ENCODE measurements around the gene ZNF350.
"Not testable (repeated sequence)": the region's sequence is repeated elsewhere in the genome, so short reads cannot be mapped to it uniquely, and the experiment has no call there.

The ZNF350 gene

DNA sequence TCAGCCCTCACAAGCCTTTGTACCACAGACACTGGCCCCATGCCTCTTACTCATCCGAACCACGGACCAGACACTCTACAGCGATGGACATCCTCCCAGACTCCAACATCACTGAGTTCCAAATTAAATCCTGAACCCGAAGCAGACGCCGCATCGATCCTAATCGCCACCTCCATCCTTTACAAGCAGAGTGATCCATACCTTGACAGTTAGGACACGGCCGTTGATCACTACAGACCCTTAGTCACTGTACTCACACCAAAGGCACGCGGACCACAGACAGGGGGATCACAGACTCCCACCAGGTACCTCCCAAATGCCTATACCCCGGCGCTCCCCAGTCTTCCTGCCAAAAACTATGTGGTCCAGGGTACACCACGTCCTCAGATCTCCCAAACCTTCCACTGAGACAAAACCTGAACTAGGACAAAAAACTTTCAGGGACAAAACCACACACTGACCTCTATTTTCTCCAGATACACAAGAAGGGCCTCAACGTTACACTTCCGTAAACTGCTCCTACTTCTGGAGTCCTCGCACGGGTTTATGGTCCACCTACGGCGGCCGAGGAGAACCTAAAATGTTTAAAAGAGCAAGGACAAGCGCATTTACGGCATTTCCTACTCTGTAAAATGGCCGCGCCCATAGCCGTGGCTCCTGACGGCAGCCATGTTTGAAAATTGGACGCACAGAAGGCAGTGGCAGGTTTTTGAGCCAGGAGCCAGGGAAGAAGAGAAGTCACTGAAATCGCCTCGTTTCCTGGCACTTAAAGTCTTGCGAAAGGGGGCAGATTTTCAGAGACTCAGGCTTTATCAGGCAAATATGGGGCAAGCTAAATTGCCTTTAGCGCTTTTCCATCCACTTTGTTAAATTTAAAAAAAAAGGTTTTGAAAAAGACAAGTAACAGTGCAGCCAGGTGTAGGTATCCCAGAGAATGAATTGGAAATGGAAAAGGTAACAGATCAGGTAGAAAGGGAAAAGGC lies at the start of gene ZNF350:
TSS of gene ZNF350 (minus strand) at position 532 of the 983 bp plus-strand sequence. CDS start 12,480 bp downstream, outside the sequence.
- peak; percentile 2 to 18 for DNase-seq

DNA sequence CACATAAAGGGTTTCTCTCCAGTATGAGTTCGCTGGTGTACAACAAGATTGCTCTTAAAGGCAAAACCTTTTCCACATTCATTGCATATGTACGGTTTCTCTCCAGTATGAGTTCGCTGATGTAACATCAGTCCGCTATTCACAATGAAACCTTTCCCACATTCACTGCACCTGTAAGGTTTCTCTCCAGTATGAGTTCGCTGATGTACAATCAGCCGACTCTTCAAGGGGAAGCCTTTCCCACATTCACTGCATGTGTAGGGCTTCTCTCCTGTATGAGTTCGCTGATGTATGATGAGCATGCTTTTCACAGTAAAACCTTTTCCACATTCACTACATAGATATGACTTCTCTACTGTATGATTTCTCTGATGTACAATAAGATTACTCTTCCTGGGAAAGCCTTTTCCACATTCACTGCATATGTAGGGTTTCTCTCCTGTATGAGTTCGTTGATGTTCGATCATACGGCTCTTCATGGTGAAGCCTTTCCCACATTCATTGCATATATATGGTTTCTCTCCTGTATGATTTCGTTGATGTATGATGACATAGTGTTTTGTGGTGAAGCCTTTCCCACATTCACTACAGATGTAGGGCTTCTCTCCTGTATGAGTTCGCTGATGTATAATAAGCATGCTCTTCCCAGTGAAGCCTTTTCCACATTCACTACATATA lies 47.5 kb upstream of the ZNF350 start:
- DNase-seq, result no peak

DNA sequence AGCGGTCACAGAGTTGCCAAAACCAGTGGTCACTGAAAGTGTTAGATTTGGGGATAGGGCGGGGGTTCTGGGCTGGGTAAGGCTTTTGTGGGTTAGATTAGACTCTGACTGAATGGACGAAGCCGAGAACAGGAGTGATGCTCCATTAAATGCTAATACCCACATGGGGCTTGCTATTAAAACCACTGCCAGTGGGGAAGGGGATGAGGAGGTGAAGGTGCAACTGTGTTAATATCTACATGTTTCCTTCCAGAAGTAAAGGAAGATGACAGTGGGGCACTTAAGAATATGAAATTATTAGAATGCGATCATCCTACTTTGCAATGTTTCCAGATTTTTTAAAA lies 42.1 kb upstream of the ZNF350 start:
- no peak for DNase-seq

DNA sequence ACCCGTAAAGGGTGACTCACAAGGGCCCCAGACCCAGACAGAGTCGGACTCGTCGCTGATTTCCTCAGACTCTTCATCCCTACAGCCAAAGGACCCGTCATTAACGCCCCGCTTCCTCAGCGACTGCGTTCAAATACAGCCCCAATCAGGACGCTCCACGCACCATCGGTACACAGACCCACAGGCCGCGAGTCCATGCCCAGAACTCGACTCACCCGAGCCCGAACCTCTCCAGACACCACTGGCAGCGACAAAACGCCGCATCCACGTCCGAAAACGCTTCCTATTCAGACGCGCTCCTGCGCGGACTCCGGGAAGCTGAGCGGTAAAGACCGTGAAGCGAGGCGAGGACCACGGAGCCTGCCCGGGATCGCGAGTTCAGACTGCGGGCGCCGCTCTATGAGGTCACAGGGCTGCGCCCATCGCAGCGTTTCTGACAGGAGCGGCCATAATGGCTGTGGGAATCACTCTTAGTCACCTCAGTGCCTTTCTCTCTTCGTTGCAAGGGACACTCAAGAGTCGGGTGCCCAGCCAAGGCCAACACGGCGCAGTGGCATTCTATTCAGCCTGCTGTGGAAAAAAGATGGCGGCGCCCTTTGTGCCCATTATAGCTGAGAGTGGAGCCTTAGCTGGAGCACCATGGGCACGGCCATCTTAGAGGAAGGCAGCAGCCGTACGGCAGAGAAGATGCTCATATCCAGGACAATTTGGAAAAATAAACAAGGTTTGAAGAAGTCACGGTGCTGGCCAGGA lies 41.6 kb upstream of the ZNF350 start, which contains the start of gene ZNF614:
TSS of gene ZNF614 (minus strand) at position 353 of the 753 bp plus-strand sequence. CDS start 2,634 bp downstream, outside the sequence.
- DNase-seq, result peak; percentile 83 to 84

DNA sequence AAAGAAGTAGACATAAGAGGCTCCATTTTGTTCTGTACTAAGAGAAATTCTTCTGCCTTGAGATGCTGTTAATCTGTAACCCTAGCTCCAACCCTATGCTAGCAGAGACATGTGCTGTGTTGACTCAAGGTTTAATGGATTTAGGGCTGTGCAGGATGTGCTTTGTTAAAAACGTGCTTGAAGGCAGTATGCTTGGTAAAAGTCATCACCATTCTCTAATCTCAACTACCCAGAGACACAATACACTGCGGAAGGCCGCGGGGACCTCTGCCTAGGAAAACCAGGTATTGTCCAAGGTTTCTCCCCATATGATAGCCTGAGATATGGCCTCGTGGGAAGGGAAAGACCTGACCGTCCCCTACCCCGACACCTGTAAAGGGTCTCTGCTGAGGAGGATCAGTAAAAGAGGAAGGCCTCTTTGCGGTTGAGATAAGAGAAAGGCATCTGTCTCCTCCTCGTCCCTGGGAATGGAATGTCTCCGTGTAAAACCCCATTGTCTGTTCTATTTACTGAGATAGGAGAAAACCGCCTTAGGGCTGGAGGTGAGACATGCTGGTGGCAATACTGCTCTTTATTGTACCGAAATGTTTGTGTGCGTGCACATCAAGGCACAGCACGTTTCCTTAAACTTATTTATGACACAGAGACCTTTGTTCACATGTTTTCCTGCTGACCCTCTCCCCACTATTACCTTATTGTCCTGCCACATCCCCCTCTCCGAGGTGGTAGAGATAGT lies 39.8 kb upstream of the ZNF350 start:
- not testable (repeated sequence) for DNase-seq

DNA sequence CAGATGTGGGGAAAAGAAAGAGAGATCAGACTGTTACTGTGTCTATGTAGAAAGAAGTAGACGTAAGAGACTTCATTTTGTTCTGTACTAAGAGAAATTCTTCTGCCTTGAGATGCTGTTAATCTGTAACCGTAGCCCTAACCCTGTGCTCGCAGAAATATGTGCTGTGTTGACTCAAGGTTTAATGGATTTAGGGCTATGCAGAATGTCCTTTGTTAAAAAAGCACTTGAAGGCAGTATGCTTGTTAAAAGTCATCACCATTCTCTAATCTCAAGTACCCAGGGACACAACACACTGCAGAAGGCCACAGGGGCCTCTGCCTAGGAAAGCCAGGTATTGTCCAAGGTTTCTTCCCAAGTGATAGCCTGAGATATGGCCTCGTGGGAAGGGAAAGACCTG lies 37.8 kb upstream of the ZNF350 start:
- not testable (repeated sequence) for DNase-seq

DNA sequence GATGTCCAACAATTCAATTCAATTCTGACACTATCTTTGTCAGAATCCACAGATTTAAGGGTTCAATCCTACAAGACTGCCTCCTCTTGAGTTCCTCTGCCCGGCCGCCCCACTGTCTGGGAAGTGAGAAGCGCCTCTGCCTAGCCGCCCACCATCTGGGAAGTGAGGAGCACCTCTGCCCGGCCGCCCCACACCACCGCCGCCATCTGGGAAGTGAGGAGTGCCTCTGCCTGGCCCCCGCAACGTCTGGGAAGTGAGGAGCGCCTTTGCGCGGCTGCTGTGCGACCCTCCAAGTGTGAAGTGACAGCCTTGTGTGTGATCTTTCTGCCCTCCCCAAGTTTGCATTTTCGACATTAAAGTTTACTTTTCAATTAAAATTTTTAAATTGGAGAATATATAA lies 35.6 kb upstream of the ZNF350 start:
- no peak for DNase-seq

DNA sequence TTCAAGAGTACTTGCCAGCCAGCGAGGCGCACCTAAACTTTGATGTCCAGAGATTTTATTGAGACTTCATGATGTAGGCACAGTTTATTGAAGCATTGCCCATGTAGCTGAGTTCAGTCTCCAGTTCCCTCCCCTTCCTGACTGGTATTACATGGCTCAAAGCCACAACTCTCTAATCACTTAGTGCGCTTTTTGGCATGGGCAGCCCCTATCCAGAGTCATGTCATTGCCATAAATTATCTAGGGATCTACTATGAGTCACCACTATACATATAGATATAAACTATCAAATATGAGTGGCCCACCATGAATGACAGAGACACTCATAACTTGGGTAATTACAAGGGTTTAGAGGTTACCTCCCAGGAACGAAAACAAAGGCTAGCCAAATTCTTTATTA lies 33.9 kb upstream of the ZNF350 start:
- DNase-seq, result no peak

DNA sequence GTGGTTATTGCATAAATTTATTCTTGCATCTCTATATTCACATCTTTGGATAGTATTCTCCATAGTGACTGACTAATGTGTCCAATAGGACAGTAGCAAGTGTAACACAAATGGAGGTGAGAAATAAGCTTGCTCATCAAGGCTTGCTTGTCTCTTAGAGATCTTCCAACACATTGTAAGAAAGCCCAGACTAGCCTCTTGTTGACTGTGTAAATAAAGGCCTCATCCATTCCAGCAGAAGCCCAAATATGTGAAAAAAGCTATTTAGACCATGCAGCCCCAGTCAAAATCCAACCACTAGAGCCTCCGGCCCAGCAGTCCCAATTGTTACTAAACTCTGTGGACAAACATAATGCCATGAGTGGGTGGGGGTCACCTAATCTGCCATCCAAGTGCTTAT lies 24.0 kb upstream of the ZNF350 start:
- DNase-seq, result no peak

DNA sequence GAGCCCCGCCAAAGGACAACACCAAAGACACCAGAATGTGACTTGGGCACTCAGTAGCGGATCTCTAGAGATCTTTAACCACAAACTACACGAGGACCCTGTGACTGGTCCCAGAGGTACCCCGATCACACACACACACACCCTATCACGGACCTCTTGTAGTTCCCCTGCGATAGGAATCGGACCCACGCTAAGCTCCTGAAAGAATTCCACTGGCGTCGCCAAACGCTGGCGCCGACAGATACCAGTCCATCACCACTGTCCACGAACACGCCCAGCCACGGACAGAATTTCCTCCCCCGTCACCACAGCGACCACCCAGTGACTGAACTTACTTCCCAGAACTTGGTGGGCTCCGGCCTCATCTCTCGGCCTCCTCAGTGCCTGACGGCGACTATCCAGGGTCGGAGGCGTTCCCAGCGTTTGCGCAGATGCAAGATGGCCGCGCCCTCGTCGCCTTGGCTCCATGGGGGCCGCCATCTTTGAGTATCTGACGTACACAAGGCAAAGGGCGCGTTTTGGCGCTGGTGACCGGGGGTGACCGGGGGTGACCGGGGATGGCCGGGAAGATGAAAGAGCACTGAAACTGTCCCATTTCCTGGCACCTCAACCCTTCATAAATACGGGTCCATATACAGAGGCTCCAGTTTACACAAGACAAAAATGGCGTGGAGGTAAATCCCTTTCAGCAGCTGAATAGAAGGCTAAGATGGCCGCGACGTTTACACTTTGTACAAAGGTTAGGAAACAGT lies 21.3 kb upstream of the ZNF350 start, which contains the start of gene ZNF615:
TSS of gene ZNF615 (minus strand) at position 406 of the 752 bp plus-strand sequence. CDS start 4,500 bp downstream, outside the sequence.
- DNase-seq, result peak; percentile 68 to 83

DNA sequence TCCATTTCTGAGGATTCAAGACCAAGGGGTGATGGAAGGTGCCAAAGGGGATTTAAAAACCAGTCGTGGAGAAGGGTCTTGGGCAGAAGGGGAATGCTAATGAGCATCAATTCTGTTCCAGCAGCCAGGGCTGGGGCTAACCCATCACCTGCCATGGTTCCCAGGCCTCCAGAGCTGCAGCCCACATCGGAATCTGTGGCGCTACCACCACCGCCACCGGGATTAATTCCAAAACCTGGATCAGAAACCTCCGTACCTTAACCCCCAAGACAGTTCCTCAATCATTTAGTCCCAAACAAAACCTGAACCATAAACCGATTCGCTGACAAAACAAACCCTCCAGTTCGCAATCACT lies 20.8 kb upstream of the ZNF350 start:
- DNase-seq, result no peak

DNA sequence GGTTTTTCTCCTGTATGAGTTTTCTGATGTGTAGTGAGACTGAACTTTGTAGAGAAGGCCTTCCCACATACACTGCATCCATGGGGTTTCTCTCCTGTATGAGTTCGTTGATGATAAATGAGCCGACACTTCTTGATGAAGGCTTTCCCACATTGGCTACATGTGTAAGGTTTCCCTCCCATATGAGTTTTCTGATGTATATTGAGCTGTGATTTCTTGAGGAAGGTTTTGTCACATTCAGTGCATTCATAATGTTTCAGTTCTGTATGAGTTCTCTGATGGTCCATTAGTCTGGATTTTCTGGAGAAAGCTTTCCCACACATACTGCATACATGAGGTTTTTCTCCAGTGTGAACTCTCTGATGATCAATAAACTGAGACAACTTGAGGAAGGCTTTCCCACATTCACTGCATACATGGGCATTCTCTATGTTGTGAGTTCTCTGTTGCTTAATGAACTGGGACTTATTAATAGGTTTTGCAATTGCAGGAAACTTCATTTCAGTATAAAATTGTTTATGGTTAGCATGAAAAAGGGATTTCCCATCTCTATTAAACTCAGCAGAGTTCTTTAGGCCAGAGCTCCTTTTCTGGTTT lies 7.5 kb upstream of the ZNF350 start:
- no peak for DNase-seq

DNA sequence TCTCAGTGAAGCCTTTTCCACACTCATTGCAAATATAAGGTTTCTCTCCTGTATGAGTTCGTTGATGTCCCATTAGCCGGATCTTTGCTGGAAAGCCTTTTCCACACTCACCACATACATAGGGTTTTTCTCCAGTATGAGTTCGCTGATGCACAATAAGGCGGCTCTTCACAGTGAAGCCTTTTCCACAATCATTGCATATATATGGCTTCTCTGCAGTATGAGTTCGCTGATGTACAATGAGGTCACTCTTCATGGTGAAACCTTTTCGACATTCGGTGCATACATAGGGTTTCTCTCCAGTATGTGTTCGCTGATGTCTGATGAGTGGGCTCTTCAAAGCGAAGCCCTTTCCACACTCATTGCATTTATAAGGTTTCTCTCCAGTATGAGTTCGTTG lies 6.8 kb upstream of the ZNF350 start:
- no peak for DNase-seq

DNA sequence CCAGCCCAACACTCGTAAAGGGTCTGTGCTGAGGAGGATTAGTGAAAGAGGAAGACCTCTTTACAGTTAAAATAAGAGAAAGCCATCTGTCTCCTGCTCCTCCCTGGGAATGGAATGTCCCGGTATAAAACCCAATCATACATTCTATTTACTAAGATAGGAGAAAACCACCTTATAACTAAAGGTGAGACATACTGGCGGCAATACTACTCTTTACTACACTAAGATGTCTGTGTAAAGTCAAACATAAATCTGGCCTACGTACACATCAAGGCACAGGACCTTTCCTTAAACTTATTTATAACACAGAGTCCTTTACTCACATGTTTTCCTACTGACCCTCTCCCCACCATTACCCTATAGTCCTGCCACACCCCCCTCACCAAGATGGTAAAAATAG lies 3.3 kb downstream of the ZNF350 start:
- DNase-seq, result no peak

DNA sequence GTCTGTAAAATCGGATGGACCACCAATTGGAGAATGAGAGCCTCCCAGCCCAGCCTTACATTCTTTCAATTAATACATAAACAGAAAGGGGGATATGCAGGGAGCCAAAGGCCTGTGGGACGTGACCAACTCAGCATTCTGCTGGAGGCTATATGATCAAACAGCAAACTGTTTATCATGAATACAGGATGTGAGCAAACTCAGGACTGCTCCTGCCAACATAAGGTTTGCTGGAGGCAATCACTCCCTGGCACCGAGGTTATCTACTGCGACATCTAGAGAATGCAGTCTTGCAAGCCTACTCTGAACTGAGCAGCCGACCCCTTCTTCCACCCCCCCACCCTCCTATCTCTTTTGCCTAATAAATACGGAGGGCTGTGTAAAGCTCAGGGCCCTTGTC lies 5.7 kb downstream of the ZNF350 start:
- DNase-seq, result not testable (repeated sequence)

DNA sequence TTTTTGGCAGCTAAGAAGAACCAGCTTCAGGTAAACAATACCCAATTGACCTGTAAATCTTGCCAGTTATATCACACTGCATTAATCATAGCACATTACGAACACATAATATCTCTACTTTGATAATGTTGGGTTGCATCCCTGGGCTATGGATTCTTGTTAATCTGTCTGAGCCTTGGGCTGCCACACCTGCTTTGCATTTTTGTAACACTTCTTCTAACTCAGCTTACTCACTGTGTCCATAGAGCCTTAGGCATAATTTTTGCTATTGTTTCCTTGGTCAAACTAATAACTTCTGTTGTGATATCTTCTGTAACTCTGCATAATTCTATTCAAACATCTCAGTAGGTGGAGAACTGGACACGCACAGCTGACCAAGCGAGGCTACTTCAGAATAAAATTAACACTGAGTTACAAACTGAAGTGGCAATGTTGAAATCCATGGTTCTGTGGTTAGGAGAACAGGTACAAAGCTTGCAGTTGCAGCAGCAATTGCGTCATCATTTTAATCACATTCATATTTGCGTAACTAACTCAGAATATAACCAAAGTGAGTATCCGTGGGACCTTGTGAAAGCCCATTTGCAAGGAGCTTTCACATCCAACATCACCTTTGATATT lies 6.4 kb downstream of the ZNF350 start:
- DNase-seq, result no peak

DNA sequence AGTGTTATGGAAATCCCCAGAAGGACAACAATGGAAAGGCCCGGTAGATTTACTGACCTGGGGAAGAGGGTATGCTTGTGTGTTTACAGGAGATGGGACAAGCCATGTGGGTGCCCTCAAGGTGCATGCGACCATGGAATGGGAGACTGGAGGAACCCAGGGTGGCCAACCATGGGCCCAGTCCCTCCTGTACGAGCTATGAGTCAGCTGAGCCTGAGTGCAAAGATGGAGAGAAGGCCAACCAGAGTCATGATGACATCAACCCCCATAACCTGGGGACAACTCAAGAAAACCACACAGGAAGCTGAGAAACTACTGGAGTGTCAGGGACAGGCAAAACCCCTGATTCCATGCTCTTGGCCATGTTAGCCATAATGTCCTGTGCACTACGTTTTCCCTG lies 7.8 kb downstream of the ZNF350 start:
- no peak for DNase-seq

DNA sequence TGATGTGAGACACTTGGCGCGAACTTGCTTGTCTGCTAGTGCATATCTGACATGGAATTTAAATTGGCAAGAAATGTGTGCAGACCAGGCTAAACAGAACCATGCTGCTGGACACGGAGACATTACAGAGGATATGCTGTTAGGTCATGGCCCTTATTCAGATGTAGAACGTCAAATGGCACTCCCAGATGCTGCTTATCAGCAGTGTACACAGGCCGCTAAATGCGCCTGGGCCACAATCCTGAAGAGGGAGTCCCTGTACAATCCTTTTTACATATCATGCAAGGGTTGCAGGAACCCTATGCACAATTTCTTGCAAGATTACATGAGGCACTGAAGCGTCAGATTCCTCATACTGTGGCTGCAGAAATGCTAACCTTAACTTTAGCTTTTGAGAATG lies 9.3 kb downstream of the ZNF350 start:
- DNase-seq, result no peak

DNA sequence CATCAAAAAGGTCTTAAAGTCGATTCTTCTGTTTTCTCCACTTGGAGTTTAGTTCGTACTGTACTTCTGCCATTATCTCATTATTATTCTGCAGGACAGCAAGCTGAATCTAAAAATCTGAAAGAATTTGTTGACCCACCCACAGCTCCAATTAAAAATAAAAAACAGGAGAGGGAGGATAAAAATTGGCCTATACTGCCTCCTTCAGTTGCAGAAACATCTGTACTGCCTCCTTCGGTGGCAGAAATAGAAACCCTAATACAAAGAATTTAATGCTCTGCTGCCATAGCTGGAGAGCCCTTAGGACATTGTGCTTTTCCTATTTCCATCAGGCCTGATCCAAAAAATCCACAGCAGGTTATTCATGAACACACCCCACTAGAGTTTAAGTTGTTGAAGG lies 9.8 kb downstream of the ZNF350 start:
- DNase-seq, result no peak

DNA sequence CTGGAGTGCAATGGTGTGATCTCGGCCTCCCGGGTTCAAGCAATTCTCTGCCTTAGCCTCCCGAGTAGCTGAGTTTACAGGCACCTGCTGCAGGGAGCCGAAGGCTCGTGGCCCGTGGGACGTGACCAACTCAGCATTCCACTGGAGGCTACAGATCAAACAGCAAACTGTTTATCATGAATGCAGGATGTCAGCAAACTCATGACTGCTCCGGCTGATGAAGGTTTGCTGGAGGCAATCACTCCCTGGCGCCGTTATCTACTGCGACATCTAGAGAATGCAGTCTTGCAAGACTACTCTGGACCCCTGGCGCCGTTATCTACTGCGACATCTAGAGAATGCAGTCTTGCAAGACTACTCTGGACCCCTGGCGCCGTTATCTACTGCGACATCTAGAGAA lies 10.9 kb downstream of the ZNF350 start:
- not testable (repeated sequence) for DNase-seq

DNA sequence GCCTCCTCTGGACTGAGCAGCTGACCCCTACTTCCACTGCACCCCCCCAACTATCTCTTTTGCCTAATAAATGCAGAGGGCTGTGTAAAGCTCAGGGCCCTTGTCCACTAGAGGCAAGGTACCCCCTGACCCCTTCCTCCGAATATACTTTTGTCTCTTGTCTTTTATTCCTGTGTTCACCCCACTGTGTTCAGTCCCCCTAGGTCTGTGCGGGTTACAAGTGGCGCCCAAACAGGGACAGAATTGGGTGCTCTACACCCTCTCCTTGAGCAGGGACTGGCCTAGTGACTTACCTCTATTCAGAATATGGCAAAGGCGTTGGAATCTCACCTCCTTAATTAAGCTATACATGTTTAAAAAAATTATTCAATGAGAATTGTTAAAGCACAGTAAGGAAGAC lies 15.0 kb downstream of the ZNF350 start:
- DNase-seq, result no peak

All from NCI-H2081 (cell line).